Measurements from ENCODE around the gene PTPN14.

PTPN14 gene

DNA sequence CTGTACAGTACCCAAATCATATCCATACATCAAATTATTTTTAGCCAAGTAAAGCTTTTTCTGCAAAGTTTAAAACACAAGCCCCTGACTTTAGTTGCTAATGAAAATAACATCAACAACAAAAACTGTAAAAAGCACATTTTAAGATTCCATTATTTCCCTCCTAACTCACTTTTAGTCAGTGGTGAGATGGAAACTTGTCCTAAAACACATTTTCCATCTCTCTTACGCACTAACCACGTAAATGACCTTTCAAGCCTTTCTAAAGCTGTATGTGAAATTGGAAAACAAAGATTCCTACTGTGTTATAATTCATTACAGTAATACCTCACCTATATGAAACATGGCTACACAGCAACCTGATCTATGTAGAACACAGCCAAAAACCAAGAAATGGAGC is 77.5 kb downstream of the PTPN14 start:
- DNase-seq: no peak

DNA sequence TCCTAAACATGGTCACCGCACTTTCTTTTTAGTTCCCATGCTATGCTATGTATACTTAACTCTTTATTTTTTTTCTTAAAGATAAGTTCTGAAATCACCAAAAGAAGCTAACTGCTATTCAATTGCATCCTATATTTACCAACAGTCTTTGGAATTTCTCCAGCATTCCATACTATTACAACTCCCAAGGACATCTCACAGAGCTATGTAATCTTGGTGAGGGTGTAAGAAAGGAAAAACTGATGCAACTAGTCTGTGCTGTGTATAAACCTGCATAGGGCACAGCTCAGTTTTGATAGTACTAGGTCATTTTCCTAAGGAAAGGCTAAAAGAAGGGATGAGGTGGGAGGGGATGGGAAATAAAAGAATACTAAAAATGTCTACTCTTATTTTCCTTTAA is 78.0 kb downstream of the PTPN14 start:
- no peak for DNase-seq

DNA sequence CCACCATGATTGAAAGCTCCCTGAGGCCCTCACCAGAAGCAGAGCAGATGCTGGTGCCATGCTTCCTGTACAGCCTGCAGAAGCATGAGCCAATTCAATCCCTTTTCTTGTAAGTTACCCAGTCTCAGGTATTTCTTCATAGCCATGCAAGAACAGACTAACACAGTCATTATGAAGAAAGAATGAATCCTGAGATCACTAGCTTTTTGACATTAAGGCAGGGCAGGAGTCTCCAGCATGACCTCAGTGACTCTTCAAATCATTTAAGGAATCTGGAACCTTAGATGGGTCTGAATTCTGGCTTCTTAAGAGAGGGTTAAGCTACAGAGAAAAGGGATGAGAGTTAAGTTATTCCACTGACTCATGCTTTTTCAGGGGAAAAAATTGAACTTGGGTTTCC is 79.0 kb downstream of the PTPN14 start:
- DNase-seq: no peak

DNA sequence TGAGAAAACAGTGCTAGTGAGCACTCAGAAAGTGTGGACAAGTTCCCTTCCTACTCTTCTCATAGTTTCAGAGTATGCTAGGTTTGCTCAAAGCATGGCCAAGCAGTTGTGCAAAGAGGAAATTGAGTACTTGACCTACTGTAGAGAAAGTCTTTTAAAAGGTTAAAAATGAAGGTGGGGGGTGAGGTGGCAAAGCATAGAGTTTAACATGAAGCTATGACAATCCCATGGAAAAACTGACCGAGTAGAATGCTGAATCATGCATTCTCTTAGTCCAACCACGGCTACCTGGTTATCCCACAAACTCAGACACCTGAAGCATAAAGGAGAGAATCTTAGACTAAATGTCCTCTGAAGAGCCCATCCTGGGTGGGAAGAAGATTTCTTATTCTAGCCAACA is 79.9 kb downstream of the PTPN14 start:
- DNase-seq: no peak

DNA sequence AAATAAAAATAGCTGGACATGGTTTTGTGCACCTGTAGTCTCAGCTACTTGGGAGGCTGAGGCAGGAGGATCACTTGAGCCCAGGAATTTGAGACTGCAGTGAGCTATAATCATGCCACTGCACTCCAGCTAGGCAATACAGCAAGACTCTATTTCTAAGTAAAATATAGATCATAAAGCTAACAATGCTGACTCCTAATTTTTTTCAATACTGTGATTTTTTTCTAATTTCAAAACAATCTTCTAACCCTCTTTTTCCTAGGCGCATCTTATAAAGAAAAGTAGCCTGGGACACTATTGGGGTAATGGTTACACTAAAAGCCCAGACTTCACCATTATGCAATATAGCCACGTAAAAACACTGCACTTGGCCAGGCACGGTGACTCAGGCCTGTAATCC is 81.3 kb downstream of the PTPN14 start:
- no peak for DNase-seq

DNA sequence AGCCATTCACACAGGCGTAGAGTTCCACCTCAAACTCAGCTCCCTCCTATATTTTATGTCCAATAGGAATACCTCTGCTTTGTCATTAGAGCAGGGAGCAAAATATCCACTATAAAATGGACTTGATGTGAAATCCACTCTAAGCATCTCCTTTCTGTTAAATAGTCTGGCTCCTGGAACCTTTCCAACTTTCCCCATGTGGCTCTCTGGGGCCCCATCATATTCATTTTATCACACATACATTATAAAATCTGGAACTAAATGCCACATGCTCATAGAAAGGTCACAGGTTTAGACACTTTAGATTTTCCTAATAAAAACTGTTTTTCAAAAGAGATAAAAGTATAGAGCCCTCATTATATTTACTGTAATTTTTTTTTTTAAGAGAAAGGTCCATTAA is 82.1 kb downstream of the PTPN14 start:
- DNase-seq: no peak

DNA sequence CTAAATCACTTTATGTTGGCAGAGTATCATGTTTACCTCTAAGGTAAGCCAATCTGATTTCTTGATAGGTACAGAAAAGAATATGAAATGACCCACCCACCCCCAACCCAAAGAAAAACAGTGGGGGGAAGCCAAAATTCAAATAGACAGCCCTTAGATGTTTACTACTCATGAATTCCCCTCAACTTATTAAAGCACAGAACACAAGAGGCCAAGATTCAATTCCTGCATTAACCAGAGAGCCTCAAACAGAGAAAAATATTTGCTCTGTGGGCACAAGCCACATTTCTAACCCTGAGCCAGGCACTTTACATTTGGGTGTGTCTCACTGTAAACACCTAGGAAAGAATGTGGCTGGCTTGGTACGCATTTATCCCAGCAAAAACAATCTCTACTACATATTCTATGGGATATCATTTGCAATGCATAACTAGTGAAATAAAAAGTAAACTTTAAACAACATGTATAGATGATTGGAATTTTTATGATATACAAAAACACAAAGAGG is 84.3 kb downstream of the PTPN14 start:
- no peak for DNase-seq

DNA sequence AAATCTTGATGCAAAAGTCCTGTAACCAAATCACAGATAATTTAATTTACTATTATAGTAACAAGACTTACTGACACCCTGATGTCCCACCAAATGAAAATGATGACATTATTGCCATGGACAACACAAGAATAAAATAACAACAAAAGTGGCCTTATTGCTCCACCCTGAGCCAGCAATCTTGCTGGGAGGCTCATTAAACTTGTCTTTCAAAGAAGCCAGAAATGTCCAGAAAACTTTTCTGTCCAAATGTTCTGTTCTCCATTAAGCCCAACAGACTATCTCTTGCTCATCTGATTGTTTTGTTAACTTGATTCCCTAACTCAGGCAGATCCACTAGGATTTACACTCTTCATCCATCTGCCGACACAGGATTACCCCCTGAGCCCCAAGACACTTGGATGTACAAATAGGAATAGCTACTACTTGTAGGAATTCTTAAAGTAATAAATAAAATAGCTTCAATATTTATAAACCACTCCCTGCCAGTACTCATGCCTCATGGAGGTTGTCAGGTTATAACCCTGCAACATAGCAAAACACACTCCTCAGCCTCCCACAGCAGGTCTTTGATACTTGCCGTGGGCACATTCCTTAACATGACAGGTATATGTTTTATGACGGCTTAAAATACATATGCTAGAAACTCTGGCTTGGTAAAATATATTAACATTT is 84.9 kb downstream of the PTPN14 start:
- DNase-seq: no peak

DNA sequence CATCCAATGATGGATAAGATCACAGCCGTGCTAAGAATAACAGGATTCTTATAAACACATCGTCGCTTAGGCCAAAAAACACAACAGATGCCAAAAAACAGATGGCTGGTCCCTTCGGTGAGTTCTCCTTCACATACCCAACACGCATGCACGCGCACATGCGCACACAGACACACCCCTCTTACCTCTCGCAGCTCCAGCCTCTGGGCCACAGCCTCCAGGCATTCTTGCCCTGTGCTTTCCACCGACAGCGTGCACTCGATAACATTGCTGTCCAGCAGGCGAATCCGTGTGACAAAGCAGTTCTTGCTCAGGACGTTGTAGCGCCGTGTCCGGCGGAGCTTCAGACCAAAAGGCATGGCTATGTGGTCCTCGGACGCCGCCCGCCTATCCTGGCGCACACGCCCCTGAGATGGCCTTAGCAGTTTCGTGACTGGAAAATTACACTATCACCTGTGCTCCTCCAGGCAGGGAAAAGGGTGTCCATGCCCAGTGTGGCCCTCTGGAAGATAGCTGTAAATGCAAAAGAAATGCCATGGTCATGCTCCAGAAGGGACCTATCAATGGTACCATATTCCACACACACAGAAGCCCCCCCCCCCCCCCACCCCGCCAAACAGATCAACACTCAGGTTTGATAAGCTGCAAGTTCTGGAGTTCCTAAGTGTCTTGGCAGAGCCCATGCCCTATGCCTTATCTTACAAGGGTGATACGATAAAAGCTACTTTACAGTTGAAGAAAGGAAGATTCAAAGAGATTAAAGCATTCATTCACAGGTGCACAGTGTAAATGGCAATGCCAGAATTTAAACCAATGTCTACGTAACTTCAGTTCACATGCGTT is 86.7 kb downstream of the PTPN14 start:
- no peak for DNase-seq

DNA sequence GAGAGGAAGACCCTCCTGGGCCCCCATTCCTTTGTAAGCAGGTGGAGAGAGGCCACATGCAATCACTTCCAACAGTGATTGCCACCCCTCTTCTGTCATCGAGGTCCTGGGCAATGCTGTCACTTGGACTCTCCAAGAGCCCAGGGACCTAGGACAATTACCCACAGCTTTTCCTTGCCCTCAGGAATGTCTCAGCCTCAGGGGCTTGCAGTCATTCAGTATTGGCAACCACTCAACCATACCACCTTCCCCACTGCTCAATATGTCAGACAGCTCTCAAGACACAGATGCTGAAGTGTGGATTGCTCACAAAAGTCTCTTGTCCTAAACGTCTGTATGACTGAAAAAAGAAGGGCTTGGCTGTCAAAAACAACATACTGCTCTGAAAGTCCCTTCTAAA is 87.8 kb downstream of the PTPN14 start:
- DNase-seq: no peak

DNA sequence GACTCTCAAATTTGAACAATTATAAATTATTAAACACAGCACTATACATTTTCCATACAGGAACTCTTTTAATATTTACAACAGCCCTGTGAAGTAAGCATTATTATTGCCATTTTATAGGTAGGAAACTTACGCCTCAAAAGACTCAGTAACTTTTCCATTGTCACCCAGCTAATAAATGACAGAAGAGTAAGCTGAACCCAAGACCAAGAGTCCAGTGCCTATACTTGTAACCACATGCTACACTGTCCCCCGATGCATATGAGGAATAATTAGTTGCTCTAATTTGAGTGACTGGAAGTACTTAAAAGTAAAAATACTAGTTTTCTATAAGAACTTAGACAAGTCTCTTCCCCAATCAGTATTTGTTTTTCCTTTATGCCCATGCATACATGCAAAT is 88.5 kb downstream of the PTPN14 start:
- no peak for DNase-seq

DNA sequence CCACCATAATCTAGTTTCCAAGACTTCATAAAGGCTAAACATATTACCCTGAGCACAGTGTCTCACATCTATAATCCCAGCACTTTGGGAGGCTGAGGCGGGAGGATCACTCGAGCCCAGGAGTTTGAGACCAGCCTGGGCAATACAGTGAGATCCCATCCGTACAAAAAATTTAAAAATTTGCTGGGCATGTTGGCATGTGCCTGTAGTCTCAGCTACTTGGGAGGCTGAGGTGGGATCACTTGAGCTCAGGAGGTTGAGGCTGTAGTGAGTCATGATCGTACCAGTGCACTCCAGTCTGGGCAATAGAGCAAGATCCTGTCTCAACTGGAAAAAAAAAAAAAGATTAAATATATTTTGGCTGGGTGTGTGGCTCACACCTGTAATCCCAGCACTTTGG is 90.1 kb downstream of the PTPN14 start:
- no peak for DNase-seq

DNA sequence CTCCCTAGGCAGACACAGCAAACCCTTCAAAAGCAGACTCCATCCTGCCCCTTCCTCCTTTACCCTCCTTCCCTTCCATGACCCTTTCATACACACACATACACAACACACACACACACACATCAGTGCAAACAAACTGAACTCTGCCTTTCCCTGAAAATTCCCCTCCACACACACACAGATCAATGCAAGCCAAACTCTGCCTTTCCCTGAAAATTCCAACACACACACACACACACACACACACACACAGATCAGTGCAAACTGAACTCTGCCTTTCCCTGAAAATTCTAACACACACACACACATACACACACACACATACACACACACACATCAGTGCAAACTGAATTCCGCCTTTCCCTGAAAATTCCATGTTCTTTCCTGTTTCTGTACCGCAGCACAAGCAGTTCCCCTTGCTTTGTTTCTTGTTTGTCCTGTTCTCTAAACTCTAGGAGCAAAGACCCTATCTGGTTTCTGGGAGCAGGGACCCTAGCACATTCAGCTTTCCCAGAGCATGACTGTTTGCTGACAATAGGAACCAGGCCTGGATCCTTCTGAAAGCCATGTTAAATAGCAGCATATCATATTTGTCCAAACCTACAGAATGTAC is 91.0 kb downstream of the PTPN14 start:
- DNase-seq: no peak

DNA sequence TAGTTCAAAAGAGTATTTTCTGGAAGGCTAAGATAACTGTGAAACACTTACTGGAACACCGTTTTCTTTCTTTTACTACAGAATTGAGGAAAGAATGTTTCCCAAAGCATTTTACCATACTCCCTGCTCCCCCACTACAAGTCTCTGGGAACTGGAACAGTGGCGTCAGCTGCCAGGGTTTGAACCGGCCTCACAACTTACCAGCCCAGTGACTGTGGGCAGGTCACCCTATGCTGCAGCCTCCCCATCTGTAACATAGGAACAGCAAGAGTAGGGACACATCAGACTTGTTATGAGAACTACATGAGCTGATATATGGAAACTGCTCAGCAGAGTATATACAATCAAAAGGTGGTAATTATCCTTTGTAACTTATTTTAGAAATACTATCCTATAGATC is 91.5 kb downstream of the PTPN14 start:
- no peak for DNase-seq

DNA sequence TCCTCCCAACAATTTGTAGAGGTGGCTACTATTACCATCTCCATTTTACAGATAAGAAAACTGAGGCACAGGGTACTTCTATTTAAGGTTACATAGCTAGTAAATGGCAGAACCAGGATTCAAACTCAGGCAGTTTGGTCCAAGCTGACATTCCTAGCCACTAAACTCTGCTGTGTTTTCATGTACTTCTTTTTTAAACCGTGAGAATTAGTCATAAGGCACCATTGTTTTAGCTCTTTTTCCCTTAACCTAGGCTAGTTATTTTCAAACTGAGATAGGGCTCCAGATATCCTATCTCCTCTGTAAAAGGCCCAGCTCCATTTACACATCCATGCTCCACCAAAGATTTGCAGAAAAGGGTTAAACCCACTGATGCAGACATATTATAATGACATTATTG is 92.9 kb downstream of the PTPN14 start:
- no peak for DNase-seq

DNA sequence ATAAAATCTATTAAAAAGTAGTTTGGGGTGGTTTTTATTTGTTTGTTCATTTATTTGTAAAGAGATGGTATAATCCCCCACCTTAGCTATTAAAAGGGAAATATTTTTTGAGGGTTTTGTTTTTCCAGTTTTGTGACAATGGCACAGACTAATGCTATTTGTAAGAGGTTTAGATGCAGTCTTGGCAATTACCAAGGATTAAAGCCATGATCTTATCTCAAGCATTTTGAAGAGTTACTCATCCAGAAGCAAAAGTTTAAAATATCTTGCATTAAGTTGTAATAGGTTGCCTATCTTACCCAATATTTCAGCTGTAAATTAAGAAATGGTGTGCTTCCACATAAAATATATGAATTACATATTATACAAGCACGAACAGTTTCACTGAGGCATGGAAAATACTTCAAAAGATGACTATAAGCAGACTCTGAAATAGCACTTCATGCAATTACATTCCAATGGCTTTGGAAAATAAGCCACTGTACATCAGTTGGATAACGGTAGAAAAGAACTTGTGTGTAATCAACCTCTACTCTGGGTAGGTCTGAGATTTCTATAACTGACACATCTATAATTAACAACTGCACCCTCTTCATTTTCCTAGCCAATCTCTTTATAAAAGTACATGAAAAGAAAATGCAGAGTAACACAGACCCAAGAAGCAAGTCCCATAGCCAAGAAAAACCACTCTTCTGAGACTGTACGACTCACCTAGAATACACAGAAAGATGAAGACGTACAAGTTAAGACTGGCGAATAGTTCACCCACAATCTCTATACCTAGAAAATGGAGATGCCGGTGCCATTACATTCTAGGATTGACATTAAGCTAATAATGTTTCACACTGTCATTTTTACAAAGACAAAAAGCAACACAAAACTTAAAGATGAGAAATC is 95.2 kb downstream of the PTPN14 start:
- no peak for DNase-seq

DNA sequence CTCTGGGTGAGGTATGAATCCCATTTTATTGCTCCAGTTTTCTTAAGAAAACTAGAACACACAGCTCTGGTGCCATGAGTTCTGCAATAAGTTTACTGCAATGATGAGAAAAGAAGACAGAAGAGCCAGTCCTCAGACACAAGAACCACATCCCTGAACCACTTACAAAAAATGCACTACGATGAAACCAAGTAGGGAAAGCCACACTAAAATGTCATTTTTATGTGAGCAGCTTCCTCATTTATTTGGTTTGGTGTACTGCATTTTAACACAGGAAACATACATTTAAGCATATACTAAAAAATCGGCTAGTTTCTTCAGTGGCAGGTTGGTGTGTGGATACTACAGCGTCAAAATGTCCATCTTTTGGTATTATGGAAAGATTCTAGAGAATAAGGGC is 95.9 kb downstream of the PTPN14 start:
- DNase-seq: no peak

DNA sequence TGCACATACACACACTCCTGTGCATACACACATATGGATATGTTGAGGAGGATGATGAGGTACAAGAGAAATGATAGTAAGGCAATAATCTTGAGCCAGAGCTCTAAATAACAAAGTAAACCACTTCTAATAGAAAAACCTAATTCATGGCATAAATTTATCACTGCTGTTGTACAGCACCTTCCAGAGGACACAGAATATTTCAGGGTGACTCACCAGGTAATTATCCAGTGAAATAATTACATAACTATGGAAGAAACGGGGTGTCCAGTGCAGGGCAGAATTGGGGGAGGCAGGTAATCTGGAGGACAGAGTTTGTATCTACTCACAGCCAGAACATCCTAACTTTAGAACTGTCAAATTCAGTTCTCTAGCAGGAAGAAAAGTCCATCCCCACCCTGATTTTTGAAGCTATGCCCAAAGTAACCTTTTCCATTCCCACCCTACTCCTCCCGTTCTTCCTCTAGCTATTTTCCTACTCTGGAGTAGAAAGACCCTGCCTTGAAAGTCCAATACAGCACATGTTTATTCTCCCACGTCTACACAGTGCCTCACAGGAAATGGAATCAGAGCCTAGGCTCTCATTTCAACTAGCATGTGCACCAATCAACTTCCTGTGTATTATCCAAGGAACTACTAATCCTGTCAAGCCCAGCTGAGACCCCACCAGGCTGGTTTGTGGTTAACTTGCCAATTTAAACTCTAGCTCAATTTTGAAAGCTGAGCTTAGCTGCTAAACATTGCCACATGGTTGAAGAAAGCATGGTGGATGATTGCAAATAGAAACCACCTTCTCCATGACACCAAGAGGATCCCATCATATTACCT is 96.6 kb downstream of the PTPN14 start:
- DNase-seq: no peak

DNA sequence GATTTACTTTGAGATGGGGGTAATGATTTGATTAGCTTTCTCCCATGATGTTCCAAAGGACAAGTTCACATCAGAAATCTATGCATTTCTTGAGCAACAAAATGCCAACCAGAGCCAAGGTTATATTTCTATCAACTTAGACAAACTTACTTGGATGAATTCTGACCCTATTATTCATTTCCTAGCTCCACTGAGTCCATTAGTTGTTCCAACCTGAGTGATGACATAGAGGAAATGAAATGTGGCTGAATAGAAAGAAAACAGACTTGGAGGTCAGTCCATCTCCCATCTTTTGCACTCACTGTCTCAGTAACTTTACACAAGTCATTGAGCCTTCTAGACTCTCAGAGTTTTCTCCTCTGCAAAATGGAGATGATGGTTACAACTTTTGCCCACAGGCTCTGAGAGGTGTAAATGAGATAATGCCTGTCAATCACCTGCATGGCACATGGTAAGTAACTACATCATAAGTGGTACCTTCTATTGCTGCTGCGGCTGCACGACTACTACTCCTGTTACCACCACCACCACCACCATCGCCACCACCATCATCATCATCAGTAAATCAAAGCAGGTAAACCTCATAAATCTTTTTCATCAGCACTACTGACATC is 98.2 kb downstream of the PTPN14 start:
- DNase-seq: no peak

DNA sequence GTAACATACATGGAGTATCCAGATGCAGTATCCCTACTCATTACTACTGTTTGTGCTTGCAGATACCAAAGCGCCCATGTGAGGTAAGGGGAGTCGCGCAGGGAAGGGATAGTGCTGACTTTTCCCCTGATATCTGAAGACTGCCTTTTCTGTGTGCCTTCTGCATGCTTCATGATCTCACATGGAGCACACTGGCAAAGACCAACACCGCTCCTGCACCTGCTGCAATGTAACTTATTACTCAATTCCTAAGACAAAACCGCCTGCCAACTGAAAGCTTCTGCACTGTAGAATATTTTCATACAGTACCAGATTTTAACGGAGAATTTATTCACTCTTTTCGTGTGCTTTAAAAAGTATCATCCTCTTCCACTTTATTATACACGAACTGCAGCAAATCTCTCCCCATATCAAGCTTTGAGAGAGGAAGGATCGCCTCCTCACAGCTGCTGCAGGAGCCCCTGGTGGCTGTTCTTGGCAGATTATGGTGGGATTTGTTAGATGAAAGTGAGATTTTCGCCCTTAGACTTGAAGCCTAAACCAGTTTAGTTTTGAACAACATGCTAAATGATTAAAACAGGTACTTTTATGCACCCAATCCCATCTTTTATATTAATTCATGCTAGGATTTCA is 99.1 kb downstream of the PTPN14 start:
- no peak for DNase-seq

DNA sequence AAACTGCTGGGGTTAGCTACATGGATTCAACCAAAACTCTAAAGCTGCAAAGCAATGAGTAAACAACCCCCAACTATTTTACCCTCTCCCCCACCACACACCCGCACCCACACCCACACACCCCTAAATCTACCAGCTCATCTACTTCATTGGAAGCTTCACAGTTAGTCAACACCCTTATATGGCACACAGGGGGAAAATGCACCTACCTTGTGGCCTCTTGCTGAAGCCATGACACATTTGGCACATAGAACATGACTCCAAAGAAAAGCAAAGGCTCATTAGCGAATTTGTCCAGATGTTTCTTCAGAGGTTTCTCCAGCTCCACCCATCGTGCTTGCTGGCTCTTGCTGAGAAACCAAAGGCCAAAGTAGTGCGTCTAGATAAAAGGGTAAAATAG is 99.8 kb downstream of the PTPN14 start:
- DNase-seq: no peak
